Lower leg skin (tissue), 3 donors: ENCODE data around the gene HLA-DRB1.

Experiments
- CTCF ChIP-seq, 3 donors: fragments of 450-650 bp; IDR thresholded peaks; one replicate each; pipeline ENCODE4 v1.5.1; 2016; ENCODE audit warnings: antibody characterized with exemption in 3 of 3, mild to moderate bottlenecking in 3 of 3, moderate library complexity in 2 of 3
- POLR2A ChIP-seq, 2 donors: fragments of 450-650 bp; IDR thresholded peaks; one replicate each; pipeline ENCODE4 v1.6.1; 2016 to 2017; ENCODE audit warnings: antibody characterized with exemption in 2 of 2, mild to moderate bottlenecking in 1 of 2, moderate library complexity in 1 of 2

- TF ChIP-seq CTCF (IDR thresholded peaks at IDR 0.05) (no peak), POLR2A (IDR thresholded peaks at IDR 0.05) (no peak)
These were observed 12.7 kb upstream of the HLA-DRB1 start for GRCh38 chr6:32602383-32602782.
